ENCODE results near the gene BCL7B. TPM values are rescaled to one million over a fixed set of nuclear protein-coding genes. Genes with fewer than 3 reads are reported as not detected.
"Not testable (repeated sequence)": the region's sequence is repeated elsewhere in the genome, so short reads cannot be mapped to it uniquely, and the experiment has no call there.

BCL7B gene
- total RNA-seq, 1 donor from 2014 or later = 82.7 TPM

DNA sequence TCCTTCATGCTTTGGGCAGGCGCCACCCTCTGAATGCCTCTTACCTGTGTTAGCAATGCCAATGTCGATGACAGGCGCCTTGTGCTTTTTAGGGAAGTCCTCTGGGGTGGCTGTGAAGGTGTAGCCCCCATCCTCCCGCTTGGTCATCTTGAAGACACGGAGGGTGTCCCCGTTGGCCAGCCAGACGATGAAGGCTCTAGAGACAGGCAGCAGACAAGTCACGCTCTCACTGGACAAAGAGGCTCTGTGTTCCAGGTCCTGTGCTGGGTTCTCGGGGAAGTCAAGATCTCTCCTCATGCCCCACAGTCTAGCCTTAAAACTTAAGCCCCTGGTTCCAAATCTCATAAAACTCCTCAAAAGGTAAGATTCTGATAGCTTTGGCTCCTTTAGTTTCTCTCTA lies 15.8 kb upstream of the BCL7B start:
- intact Hi-C loops (cut with micrococcal nuclease) = loop anchor here (10.0 kb wide), 1 partner anchor 1082 kb away; the partner anchor contains the start of gene GTF2I

DNA sequence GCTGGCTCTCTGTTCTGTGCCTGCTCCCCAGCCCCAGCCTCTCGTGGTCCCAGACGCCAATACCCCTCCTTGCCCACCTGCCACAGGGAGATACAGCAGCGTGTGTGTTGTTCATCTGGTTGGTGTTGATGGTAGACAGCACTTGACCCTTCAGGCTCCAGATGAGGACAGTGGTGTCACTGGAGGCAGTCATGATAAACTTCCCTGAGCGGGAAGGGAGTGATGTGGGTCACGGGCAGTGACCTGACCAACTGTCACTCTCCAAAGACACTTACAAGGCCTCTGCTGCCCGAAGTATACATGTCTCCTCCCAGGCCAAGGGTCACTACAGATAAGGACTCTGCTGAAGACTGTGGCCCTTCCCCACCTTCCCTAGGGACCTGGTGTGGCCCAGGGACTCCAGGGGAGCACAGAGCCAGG lies 15.3 kb upstream of the BCL7B start:
- intact Hi-C loops (cut with micrococcal nuclease) = loop anchor here (10.0 kb wide), 1 partner anchor 1082 kb away; the partner anchor contains the start of gene GTF2I

GRCh38 chr7:73570977-73571376 lies 13.5 kb upstream of the BCL7B start:
- intact Hi-C loops (cut with micrococcal nuclease) = loop anchor here (10.0 kb wide), 1 partner anchor 1084 kb away; the partner anchor contains the start of gene GTF2I

GRCh38 chr7:73570521-73570920 lies 13.0 kb upstream of the BCL7B start:
- intact Hi-C loops (cut with micrococcal nuclease) = loop anchor here (10.0 kb wide), 1 partner anchor 1084 kb away; the partner anchor contains the start of gene GTF2I

DNA sequence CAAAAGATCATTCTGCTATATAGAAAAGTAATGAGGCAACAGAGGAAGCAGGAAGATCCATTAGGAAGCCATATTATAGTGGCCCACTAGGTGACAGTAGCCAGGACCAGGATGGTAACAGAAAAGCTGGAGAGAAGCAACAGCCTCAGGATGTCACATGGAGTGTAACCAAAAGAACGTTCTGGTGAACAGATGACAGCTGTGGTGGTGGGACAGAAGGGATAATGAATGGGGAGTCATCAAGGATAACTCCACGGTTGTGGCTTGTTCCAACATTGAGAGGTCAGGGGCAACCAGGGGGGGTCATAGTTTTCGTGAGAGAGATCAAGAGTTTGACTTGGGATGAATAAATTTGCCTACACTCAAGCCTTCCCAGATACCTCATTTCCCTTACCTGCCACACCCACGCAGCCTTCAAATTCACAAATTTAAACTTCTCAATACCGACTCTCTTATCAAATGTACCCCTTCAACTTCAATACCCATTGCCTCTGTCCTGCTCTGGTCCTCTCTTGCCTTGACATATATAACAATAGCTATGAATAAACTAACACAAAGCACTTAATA lies 11.6 kb upstream of the BCL7B start:
- intact Hi-C loops (cut with micrococcal nuclease) = no loop called here

DNA sequence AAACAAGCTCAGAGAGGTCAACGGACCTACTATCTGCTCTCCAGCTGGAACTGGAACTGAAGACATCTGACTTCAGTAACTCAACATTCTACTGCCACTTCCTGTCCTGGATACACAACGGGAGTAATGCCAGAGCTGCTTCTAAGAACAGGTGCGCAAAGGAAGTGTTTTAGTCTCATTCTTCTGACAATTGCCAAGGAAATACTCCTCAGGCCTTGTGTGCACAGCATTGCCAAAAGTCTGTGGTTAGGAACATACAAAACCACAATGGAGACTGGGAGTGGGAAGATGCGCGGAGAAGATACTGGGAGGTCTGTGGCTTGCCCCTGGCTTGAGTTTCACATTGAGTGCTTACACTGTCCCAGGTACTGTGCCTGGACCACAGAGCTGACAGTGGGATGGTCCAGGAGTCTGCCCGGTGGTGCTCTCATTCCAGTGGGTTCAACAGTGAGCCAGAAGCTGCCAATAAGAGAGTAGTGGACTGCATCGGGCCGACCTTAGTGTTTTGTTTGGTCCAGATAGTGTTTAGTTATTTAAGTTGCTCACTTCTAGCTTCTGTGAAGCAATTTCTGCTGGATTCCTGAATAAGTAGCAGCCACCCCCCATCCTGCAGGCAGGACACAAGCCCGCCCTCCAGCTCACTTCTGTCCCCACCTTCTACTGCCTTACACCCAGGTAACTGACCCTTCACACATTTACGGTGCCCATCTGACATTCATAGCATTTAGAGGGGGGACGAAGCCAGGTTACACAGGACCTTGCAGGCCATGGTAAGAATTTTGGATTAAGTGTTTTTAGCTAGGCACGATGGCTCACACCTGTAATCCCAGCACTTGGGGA lies 10.6 kb upstream of the BCL7B start:
- intact Hi-C loops (cut with micrococcal nuclease) = no loop called here

DNA sequence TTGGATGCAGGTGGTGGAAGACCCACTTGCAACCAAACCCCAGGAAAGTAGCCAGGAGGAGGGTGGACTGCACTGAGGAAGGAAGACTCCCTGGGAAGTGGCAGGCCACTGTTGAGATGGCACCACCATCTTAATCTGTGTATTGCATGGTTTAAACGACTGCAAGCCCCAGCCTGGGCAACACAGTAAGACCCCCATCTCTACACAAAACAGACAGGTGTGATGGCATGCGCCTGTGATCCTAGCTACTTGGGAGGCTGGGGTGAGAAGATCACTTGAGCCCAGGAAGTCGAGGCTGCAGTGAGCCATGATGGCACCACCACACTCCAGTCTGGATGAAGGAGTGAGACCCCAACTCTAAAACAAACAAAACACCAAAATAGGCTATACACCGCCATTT lies 9.7 kb upstream of the BCL7B start:
- intact Hi-C loops (cut with micrococcal nuclease) = no loop called here

GRCh38 chr7:73566431-73566830 lies 8.9 kb upstream of the BCL7B start:
- intact Hi-C loops (cut with micrococcal nuclease) = loop anchor here (1.0 kb wide), 2 partner anchors 9 to 12 kb away; partner anchors contain the start of genes BCL7B and TBL2

DNA sequence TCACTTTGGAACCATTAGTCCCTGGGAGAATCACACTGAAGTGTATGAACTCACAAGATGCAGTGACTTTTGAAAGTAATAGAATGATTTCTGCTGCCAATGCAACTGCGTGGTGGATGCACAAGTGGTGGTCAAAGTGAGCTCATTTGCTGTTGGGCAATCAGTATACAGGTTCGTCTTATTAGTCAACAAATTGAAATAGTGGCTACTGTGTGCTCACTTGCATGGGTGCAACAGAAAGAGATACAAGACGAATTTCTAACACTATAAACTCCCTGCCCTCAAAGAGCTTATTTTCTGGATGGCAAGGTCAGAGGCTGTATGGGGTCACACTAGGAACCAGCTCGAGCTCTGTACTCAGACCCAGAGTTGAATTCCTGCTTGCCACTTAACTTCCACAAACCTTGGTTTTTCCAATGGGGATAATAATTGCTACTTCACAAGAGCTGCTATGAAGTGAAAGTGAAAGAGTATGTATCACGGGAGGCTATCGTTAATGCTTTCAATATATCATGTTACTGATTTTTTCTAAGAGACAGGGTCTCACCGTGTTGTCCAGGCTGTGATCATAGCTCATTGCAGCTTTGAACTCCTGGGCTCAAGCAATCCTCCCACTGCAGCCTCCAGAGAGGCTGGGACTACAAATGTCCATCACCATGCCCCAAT lies 8.3 kb upstream of the BCL7B start:
- intact Hi-C loops (cut with micrococcal nuclease) = loop anchor here (1.0 kb wide), 2 partner anchors 9 to 12 kb away; partner anchors contain the start of genes BCL7B and TBL2

- intact Hi-C loops (cut with micrococcal nuclease) = no loop called here
These were observed 2.8 kb upstream of the BCL7B start for GRCh38 chr7:73560109-73560835.

DNA sequence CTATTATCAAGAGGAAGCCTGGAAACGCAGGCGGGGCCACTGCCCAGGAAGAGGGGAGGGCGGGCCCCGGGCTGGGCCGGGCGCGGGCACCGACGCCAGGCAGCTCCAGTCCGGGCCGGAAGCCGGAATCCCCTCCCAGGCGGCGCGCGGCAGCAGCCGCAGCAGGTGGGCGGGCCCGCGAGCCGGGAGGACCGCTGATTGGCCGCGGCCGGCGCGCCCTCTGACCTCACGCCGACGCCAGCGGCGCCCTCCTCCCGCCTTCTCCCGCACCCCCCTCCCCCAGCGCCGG lies 438 bp downstream of the BCL7B start:
- intact Hi-C loops (cut with micrococcal nuclease) = loop anchor here (1.0 kb wide), 8 partner anchors 9 to 729 kb away; partner anchors contain the start of genes ABHD11, BAZ1B, BUD23 and DNAJC30

DNA sequence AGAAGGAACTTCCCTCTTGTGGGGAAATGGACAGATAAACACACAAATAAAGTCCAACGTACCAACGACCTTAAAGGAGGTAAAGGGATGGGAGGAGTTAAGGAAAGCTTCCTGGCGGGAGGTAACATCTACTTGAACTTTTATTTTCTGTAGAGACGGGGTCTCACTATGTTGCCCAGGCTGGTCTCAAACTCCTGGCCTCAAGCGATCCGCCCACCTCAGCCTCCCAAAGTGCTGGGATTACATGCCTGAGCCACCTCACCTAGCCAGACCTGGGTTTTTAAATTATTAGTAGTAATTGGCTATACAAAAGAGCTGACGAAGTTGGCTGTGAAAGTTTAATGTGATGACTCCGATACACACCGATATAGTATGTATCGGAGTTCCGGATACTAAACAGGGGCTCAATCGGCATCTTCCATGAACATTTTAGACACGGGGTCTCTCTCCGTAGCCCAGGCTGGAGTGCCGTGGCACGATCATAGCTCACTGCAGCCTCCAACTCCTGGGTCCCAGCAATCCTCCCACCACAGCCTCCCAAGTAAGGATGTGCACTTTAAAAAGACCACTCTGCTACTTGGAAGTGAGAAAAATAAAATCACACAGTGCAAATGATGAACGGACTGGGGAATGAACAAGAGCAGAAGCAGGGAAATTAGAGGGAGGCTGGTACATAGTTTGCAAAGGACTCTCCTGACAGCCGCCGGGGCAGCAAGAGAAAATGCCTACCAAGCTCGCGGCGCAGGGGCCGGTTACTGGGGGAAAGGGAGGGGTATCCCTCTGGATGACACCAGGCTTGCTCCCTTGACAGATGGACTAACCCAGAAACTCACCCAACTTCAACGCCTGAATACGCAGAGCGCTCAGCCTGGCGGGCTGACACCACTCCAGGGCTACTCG lies 1.0 kb downstream of the BCL7B start:
- intact Hi-C loops (cut with micrococcal nuclease) = loop anchor here (1.0 kb wide), 8 partner anchors 10 to 728 kb away; partner anchors contain the start of genes ABHD11, BAZ1B, BUD23 and DNAJC30

GRCh38 chr7:73555411-73555982 lies 2.0 kb downstream of the BCL7B start:
- intact Hi-C loops (cut with micrococcal nuclease) = no loop called here

DNA sequence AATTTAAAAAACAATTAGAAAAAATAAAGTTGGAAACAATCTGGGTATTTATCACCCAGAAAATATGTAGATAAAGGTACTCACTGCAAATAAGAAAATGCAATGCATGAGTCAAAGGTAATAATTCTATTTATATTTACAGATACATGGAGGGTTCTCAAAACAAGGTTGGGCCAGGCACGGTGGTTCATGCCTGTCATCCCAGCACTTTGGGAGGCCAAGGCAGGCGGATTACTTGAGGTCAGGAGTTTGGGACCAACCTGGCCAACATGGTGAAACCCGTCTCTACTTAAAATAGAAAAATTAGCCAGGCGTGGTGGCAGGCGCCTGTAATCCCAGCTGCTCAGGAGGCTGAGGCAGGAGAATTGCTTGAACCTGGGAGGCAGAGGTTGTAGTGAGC lies 7.4 kb downstream of the BCL7B start:
- intact Hi-C loops (cut with micrococcal nuclease) = not testable (repeated sequence)

GRCh38 chr7:73549176-73549575 lies 8.3 kb downstream of the BCL7B start:
- intact Hi-C loops (cut with micrococcal nuclease) = no loop called here

DNA sequence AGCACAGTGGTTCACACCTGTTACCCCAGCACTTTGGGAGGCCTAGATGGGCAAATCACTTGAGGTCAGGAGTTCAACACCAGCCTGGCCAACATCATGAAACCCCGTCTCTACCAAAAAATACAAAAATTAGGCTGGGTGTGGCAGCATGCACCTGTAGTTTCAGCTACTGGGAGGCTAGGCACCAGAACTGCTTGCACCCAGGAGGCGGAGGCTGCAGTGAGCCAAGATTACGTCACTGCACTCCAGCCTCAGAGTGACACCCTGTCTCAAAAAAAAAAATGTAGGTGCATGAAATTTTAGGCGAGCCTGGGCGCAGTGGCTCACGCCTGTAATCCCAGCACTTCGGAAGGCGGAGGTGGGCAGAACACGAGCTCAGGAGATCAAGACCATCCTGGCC lies 9.6 kb downstream of the BCL7B start:
- intact Hi-C loops (cut with micrococcal nuclease) = no loop called here

DNA sequence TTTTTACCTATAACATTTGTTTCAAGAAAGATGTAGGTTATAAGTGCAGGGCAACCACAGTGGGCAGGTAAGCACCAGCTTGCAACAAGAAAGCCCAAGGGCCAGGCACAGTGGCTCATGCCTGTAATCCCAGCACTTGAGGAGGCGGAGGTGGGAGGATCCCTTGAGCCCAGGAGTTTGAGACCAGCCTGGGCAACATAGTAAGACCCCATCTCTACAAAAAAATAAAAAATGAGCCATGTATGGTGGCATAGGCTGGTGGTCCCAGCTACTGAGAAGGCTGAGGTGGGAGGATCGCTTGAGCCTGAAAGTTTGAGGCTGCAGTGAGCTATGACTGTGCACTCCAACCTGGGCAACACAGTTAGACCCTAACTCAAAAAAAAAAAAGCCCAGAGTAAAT lies 12.8 kb downstream of the BCL7B start:
- intact Hi-C loops (cut with micrococcal nuclease) = no loop called here

DNA sequence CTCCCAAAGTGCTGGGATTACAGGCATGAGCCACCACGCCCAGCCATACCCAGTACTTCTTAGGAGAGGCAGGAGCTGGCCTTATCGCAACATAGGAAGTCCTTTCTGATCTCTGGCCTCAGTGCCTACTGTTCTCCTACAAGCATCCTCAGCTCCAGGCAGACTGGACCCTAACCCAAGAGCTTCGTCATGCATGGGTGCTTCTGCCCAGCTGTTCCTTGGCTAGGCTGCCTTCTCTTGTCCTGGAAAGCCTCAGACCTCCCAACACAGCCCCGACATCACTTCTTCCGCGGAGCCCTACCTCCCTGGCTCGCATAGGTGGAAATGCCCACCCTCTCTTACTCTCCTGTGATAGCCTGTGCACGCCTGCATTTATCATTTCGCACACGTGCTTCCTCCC lies 15.8 kb downstream of the BCL7B start:
- intact Hi-C loops (cut with micrococcal nuclease) = no loop called here

DNA sequence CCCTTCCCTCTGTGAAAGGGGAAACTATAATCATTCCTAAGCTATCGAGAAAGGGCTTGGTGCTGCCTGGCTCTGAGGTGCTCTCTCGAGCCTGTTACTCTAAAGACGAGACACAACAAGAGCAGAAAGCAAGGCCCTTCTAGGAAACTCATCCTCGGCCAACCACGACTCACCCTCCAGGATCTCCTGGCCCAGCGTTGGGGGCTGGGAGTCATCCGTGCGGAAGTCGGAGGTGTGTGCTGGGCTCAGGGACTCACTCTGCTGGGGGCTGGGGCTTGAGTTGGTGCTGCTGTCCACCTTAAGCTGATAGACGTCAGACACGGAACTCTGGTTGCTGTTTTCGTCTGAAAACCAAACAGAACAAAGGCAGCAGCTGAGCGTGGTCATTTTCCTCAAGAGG lies 17.8 kb downstream of the BCL7B start:
- intact Hi-C loops (cut with micrococcal nuclease) = no loop called here

- intact Hi-C loops (cut with micrococcal nuclease) = not testable (repeated sequence)
These were observed 19.0 kb downstream of the BCL7B start for GRCh38 chr7:73538510-73538909.
